Cardiac fibroblast (primary cell): ENCODE results near the gene CHD9.

Experiments
- DNase-seq, 2 donors: peaks; one replicate each; pipeline versions ENCODE4 v3.0.0 to v3.0.0-alpha.2; 2010; ENCODE audit warnings: low read depth in 2 of 2
- H3K4me3 ChIP-seq, 2 donors: replicated peaks in 1 of 2; 1 replicate in 1 of 2; 2 replicates in 1 of 2; pipeline ENCODE4 v1.5.1; 2011; ENCODE audit warnings: low read depth in 2 of 2, low read length in 2 of 2, mild to moderate bottlenecking in 2 of 2, moderate library complexity in 1 of 2
- CTCF ChIP-seq: IDR thresholded peaks from one replicate; pipeline ENCODE4 v1.5.1; 2011; ENCODE audit warnings: low read depth, mild to moderate bottlenecking, low read length, inconsistent platforms

CHD9 gene

GRCh38 chr16:53358884-53359283 lies 304.1 kb downstream of the CHD9 start:
- no peak for TF ChIP-seq CTCF
- no peak for DNase-seq
- H3K4me3 ChIP-seq: no peak overlapping the region

DNA sequence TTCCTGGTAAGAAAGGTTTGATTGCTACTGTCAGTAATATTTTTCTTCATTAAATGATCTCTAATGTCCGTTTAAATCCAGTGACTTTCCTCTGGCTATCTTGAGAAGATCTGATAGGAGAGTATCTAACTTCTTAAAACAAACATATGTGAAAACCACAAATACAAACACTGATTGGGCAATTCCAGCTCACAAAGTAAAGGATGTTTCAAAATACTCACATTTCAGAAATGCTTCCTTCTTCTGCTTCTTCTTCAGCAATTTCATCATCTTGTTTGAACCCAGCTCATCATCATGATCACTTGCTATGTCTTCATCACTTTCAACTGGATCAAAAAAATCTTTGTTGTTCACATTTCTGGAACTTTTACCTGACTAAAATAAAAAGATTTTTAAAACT lies 315.1 kb downstream of the CHD9 start:
- no peak overlapping the region for H3K4me3 ChIP-seq
- no peak for TF ChIP-seq CTCF
- peak; percentile 19 to 67 for DNase-seq

- H3K4me3 ChIP-seq: no peak overlapping the region
- no peak for DNase-seq
- TF ChIP-seq CTCF: no peak
Measured at GRCh38 chr16:53370827-53371226, 316.0 kb downstream of the CHD9 start.

- DNase-seq: no peak
- TF ChIP-seq CTCF: no peak
- H3K4me3 ChIP-seq: peak overlapping the region in 1 of 2 donors; percentile 1
Measured at GRCh38 chr16:53372992-53373871, 318.4 kb downstream of the CHD9 start.

GRCh38 chr16:53374800-53375199 lies 320.0 kb downstream of the CHD9 start:
- no peak overlapping the region for H3K4me3 ChIP-seq
- no peak for DNase-seq
- TF ChIP-seq CTCF: no peak

- no peak for TF ChIP-seq CTCF
- no peak overlapping the region for H3K4me3 ChIP-seq
- DNase-seq: no peak
Measured at GRCh38 chr16:53378138-53378537, 323.3 kb downstream of the CHD9 start.
